Fibroblast of villous mesenchyme (primary cell): ENCODE results near the gene TXLNB. TPM values are rescaled to one million over a fixed set of nuclear protein-coding genes. Genes with fewer than 3 reads are reported as not detected.

Experiments used
- DNase-seq: peaks from one replicate; pipeline ENCODE4 v3.0.0-alpha.2; 2010; ENCODE audit warnings: low read depth
- H3K4me3 ChIP-seq: 2 replicates; pipeline ENCODE4 v1.5.1; 2011; ENCODE audit warnings: low read depth, mild to moderate bottlenecking, low read length
- CTCF ChIP-seq: IDR thresholded peaks from 2 replicates; pipeline ENCODE4 v1.5.1; 2012; ENCODE audit warnings: low read depth, mild to moderate bottlenecking, low read length; ENCODE audit not compliant: insufficient read depth
- total RNA-seq: library from RNA; depleted of rRNA; stranded (reverse); fragments of >200 nt; gene quantifications from 2 replicates; pipeline ENCODE4 v1.2.3, GENCODE V29; 2012

TXLNB gene
- total RNA-seq, 1 donor = under 0.01 TPM

GRCh38 chr6:139277587-139277986, 14.2 kb downstream of the TXLNB start:
- no peak for TF ChIP-seq CTCF
- DNase-seq = no peak
- no peak overlapping the region for H3K4me3 ChIP-seq

- no peak for DNase-seq
- no peak for TF ChIP-seq CTCF
- H3K4me3 ChIP-seq = no peak overlapping the region
These were observed 14.6 kb downstream of the TXLNB start for GRCh38 chr6:139277161-139277560.

- DNase-seq = no peak
- TF ChIP-seq CTCF = no peak
These were observed 16.3 kb downstream of the TXLNB start for GRCh38 chr6:139275279-139276055.

GRCh38 chr6:139271056-139271455, 20.7 kb downstream of the TXLNB start:
- TF ChIP-seq CTCF = no peak
- DNase-seq = peak; percentile 18
- H3K4me3 ChIP-seq = no peak overlapping the region

More at GRCh38 chr6:139275279-139276055, 16.3 kb downstream of the TXLNB start:
- H3K4me3 ChIP-seq = no peak overlapping the region

GRCh38 chr6:139270249-139270648, 21.5 kb downstream of the TXLNB start:
- no peak for DNase-seq

GRCh38 chr6:139265512-139266190, 26.1 kb downstream of the TXLNB start:
- H3K4me3 ChIP-seq = no peak overlapping the region
- DNase-seq = no peak
- no peak for TF ChIP-seq CTCF

More at GRCh38 chr6:139270249-139270648, 21.5 kb downstream of the TXLNB start:
- H3K4me3 ChIP-seq = no peak overlapping the region
- no peak for TF ChIP-seq CTCF
